ENCODE data around the gene MICU2. TPM values are rescaled to one million over a fixed set of nuclear protein-coding genes. Genes with fewer than 3 reads are reported as not detected.

The MICU2 gene
- total and polyA plus RNA-seq, 2 of the 13 experiments (the other 11 are each of a cell fraction or from before 2014, with no cell fraction given): 31.7 to 42.4 TPM

DNA sequence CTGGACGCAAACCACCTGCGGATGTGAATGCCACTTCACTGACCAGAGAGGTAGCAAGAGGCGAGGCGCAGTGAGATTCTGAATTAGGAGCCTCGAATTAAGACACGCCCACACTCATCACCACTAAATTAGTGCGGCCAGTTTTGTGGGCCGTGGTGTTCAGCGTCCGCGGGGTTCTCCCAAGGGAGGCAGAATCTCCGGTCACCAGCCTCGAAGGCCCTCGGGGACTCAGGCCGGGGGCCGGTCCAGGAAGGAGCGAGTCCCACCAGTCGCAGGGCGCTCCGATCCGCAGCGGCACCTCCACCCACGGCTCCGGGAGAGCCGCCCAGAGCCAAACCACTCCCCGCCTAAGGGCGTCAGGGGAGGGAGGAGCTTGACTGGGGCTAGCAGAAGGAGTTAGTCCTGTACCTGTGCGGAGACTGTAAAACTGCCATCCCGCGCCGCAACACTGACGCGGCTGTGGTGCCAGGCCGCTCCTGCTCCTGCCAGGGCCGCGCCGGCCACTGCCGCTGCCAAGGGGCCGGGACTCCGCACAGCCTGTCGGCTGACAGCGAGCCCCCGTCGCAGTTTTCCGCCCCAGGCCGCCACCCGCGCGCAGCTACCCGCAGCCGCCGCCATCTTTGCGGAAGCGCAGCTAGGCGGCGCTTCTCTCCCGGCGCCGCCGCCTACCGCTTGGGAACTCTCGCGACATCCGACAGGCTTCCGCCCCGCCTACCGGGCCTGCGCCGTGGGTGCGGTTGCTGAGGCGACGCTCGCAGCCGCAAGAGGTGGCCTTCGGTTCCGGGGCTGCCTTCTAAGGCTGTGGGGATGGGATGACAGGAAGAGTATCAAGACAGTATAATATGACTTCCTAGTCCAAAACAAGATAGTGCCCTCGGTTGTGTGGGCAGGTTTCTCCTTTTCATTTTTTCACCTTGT, at the start of gene MICU2 (continued):
- no peak for TF ChIP-seq EZH2 (conservative IDR thresholded peaks at IDR 0.05; ENCODE audit: low read depth, low read length)
- peak; percentile 88; the same call in 1 of the 2 replicates for TF ChIP-seq ZNF564 (CRISPR knock-in tag; IDR thresholded peaks at IDR 0.05)
- peak; percentile 51; the same call in 1 of the 2 replicates for TF ChIP-seq MEIS1 (CRISPR knock-in tag; IDR thresholded peaks at IDR 0.05; ENCODE audit: borderline replicate concordance)
- no peak for TF ChIP-seq ZFP37 (CRISPR knock-in tag; IDR thresholded peaks at IDR 0.05; ENCODE audit: borderline replicate concordance)
- no peak for TF ChIP-seq HMG20B (CRISPR knock-in tag; conservative IDR thresholded peaks at IDR 0.05)
- no peak for TF ChIP-seq SP140L (CRISPR knock-in tag; IDR thresholded peaks at IDR 0.05; ENCODE audit: borderline replicate concordance)
- no peak for TF ChIP-seq ZNF468 (CRISPR knock-in tag; IDR thresholded peaks at IDR 0.05)
- no peak for TF ChIP-seq SUZ12 (IDR thresholded peaks at IDR 0.05; ENCODE audit: low read depth, low read length)
- peak; percentile 79; the same call in 1 of the 2 replicates for TF ChIP-seq ZNF333 (CRISPR knock-in tag; IDR thresholded peaks at IDR 0.05; ENCODE audit: borderline replicate concordance)
- no peak for TF ChIP-seq ZNF737 (CRISPR knock-in tag; IDR thresholded peaks at IDR 0.05; ENCODE audit: borderline replicate concordance)
- TF ChIP-seq ZNF124 (CRISPR knock-in tag; IDR thresholded peaks at IDR 0.05): 0 out of 2 replicates have a peak, but pooled peaks have one; percentile 46
- no peak for TF ChIP-seq DPF2 (CRISPR knock-in tag; IDR thresholded peaks at IDR 0.05; ENCODE audit: borderline replicate concordance, low read depth)
- TF ChIP-seq SMAD3 (CRISPR knock-in tag; IDR thresholded peaks at IDR 0.05): 0 out of 2 replicates have a peak, but pooled peaks have one; percentile 21
- TF ChIP-seq ZNF530 (CRISPR knock-in tag; IDR thresholded peaks at IDR 0.05; ENCODE audit: low read depth): no peak
- TF ChIP-seq ELF1 (CRISPR knock-in tag; IDR thresholded peaks at IDR 0.05): peak; percentile 97
- no peak for TF ChIP-seq MED13 (CRISPR knock-in tag; IDR thresholded peaks at IDR 0.05)
- no peak; the same call in 1 of the 2 replicates for TF ChIP-seq ZNF652 (CRISPR knock-in tag; IDR thresholded peaks at IDR 0.05; ENCODE audit: borderline replicate concordance, low read depth)
- TF ChIP-seq NCOA2 (CRISPR knock-in tag; IDR thresholded peaks at IDR 0.05): peak; percentile 60; the same call in 1 of the 2 replicates
- TF ChIP-seq MAZ (IDR thresholded peaks at IDR 0.05; ENCODE audit: borderline replicate concordance, low read depth, low read length): peak; percentile 23; the same call in 1 of the 2 replicates
- peak; percentile 93 for TF ChIP-seq MAZ (CRISPR knock-in tag; IDR thresholded peaks at IDR 0.05; ENCODE audit: low read depth)
- no peak for TF ChIP-seq RBM22 (optimal IDR thresholded peaks at IDR 0.05; ENCODE audit: low read length)
- no peak for TF ChIP-seq PLRG1 (conservative IDR thresholded peaks at IDR 0.05)
- no peak for TF ChIP-seq ZNF354B (CRISPR knock-in tag; IDR thresholded peaks at IDR 0.05)
- TF ChIP-seq, protein P1, sequence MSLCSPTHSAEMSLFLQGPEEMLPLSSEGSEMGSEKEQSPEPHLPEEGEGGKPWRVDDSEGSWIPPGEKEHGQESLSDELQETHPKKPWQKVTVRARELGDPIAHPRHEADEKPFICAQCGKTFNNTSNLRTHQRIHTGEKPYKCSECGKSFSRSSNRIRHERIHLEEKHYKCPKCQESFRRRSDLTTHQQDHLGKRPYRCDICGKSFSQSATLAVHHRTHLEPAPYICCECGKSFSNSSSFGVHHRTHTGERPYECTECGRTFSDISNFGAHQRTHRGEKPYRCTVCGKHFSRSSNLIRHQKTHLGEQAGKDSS (CRISPR knock-in tag; IDR thresholded peaks at IDR 0.05; ENCODE audit: borderline replicate concordance, low read depth): peak; percentile 82
- TF ChIP-seq ELF3 (CRISPR knock-in tag; IDR thresholded peaks at IDR 0.05): peak; percentile 93
- TF ChIP-seq, protein P2, sequence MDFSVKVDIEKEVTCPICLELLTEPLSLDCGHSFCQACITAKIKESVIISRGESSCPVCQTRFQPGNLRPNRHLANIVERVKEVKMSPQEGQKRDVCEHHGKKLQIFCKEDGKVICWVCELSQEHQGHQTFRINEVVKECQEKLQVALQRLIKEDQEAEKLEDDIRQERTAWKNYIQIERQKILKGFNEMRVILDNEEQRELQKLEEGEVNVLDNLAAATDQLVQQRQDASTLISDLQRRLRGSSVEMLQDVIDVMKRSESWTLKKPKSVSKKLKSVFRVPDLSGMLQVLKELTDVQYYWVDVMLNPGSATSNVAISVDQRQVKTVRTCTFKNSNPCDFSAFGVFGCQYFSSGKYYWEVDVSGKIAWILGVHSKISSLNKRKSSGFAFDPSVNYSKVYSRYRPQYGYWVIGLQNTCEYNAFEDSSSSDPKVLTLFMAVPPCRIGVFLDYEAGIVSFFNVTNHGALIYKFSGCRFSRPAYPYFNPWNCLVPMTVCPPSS (IDR thresholded peaks at IDR 0.05): no peak
- TF ChIP-seq ZNF12 (CRISPR knock-in tag; IDR thresholded peaks at IDR 0.05): peak; percentile 29; the same call in 1 of the 2 replicates
- TF ChIP-seq ZSCAN31 (CRISPR knock-in tag; IDR thresholded peaks at IDR 0.05; ENCODE audit: low read depth): peak; percentile 87; the same call in 1 of the 2 replicates
- TF ChIP-seq AHR (CRISPR knock-in tag; IDR thresholded peaks at IDR 0.05): peak; percentile 82; the same call in 1 of the 2 replicates
- TF ChIP-seq FOXA1 (IDR thresholded peaks at IDR 0.05): no peak
- peak; percentile 18; the same call in 1 of the 2 replicates for TF ChIP-seq FOXA1 (CRISPR knock-in tag; IDR thresholded peaks at IDR 0.05)
- TF ChIP-seq ZNF232 (CRISPR knock-in tag; IDR thresholded peaks at IDR 0.05; ENCODE audit: borderline replicate concordance): peak; percentile 60; the same call in 1 of the 2 replicates

Data from HepG2 (cell line).